HG03139 (cell line): ENCODE data around the gene ZC3H15.
"Not testable (repeated sequence)": the region's sequence is repeated elsewhere in the genome, so short reads cannot be mapped to it uniquely, and the experiment has no call there.

Source experiments
- ATAC-seq: cut with Tn5 transposase; IDR thresholded peaks from one replicate; pipeline ENCODE4 v1.9.1; 2021; ENCODE audit not compliant: unreplicated experiment

The ZC3H15 gene

GRCh38 chr2:186486651-186487647, 889 bp downstream of the ZC3H15 start:
- no peak for ATAC-seq

- ATAC-seq: no peak
These were observed 7.6 kb downstream of the ZC3H15 start for GRCh38 chr2:186493564-186494085.

GRCh38 chr2:186496401-186496800, 10.3 kb downstream of the ZC3H15 start:
- no peak for ATAC-seq

- no peak for ATAC-seq
These were observed 11.9 kb downstream of the ZC3H15 start for GRCh38 chr2:186497928-186498327.

- no peak for ATAC-seq
These were observed 12.8 kb downstream of the ZC3H15 start for GRCh38 chr2:186498834-186499233.

GRCh38 chr2:186503827-186504606, 18.0 kb downstream of the ZC3H15 start:
- peak; percentile 49 for ATAC-seq

GRCh38 chr2:186508263-186508662, 22.2 kb downstream of the ZC3H15 start:
- ATAC-seq: no peak

GRCh38 chr2:186515376-186515775, 29.3 kb downstream of the ZC3H15 start:
- ATAC-seq: no peak

- no peak for ATAC-seq
These were observed 30.3 kb downstream of the ZC3H15 start for GRCh38 chr2:186516396-186516795.

GRCh38 chr2:186517090-186517489, 31.0 kb downstream of the ZC3H15 start:
- ATAC-seq: no peak

- no peak for ATAC-seq
These were observed 32.2 kb downstream of the ZC3H15 start for GRCh38 chr2:186518291-186518690.

GRCh38 chr2:186518945-186519344, 32.9 kb downstream of the ZC3H15 start:
- no peak for ATAC-seq

GRCh38 chr2:186521570-186522153, 35.6 kb downstream of the ZC3H15 start:
- ATAC-seq: not testable (repeated sequence)

GRCh38 chr2:186522450-186522849, 36.4 kb downstream of the ZC3H15 start:
- ATAC-seq: no peak

GRCh38 chr2:186523791-186524190, 37.7 kb downstream of the ZC3H15 start:
- ATAC-seq: no peak

- ATAC-seq: no peak
These were observed 40.2 kb downstream of the ZC3H15 start for GRCh38 chr2:186526281-186526680.

- no peak for ATAC-seq
These were observed 44.3 kb downstream of the ZC3H15 start for GRCh38 chr2:186530314-186530713.

- no peak for ATAC-seq
These were observed 45.3 kb downstream of the ZC3H15 start for GRCh38 chr2:186531257-186531775.

- no peak for ATAC-seq
These were observed 46.8 kb downstream of the ZC3H15 start for GRCh38 chr2:186532891-186533290.

- no peak for ATAC-seq
These were observed 47.7 kb downstream of the ZC3H15 start for GRCh38 chr2:186533717-186534116.

- no peak for ATAC-seq
These were observed 48.3 kb downstream of the ZC3H15 start for GRCh38 chr2:186534406-186534805.
